NCI-H2171 (cell line): Measurements from ENCODE around the gene MAL.
A peak's percentile ranks its signal among the peaks of the same experiment; 100 is the strongest.
"Not testable (repeated sequence)": the region's sequence is repeated elsewhere in the genome, so short reads cannot be mapped to it uniquely, and the experiment has no call there.

ENCODE experiments used
- DNase-seq: peaks from one replicate; lab custom pipeline; 2025; lab: John Stamatoyannopoulos, UW

Gene MAL

GRCh38 chr2:95063086-95063958 lies 37.8 kb downstream of the MAL start:
- DNase-seq: no peak

- DNase-seq: no peak
Observed at GRCh38 chr2:95068256-95068655, 42.7 kb downstream of the MAL start.

GRCh38 chr2:95069465-95069864 lies 44.0 kb downstream of the MAL start:
- no peak for DNase-seq

- no peak for DNase-seq
Observed at GRCh38 chr2:95071856-95072255, 46.3 kb downstream of the MAL start.

DNA sequence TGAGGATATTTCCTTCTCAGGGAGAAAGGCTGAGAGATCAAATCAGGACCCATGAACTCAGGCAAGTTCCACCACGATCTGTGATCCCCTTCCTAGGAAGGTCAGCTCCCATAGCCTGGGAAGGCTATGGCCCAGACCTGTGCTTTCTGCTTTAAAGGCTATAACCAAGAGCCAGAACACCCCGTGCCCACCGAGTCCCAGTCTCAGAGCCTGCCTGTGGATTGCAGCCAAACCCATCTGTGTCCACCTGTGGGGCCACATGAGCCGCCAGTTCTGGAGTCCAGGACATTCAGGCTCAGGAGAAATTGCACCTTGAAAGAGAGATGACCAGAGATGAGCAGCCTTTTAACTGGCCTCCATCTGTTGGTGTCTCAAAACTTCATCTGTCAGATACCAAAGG lies 46.9 kb downstream of the MAL start:
- no peak for DNase-seq

DNA sequence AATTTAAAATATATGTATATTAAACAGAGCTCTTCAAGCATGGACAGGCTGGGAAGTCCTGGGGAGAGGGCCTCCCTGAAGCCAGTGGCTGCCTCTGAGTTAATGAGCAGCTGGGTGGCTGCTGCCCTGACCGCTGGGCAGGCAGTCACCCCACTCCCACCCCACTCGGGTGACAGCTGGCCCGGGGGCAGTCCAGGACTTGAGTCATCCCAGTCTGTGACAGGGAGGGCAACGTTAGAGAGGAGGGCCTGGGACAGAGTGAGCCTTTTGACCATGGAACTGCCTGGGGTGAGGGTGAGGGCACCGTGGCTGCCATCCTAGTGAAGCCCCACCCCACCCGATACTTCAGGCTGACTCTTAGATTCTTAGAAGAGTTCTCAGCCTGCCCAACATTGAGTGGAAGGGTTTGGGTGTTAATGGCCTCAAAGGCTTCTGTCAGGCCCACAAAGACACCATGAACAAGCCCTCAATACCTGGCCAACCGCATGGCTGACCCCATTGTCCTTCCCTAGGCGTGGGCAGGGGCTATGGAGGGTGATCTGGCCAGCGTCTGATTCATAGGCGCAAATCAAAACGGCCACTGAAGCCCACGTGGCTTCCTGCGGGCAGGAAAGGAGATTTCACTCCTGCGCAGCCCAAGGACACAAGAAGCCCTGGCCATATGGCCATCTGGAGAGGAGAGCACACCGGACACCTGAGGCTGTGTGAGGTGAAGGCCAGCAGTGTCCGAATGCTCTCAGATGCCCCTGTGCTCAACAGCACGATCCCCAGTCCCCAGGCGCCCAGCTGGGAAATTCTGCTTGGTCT lies 48.6 kb downstream of the MAL start:
- no peak for DNase-seq

GRCh38 chr2:95074663-95075439 lies 49.3 kb downstream of the MAL start:
- no peak for DNase-seq

DNA sequence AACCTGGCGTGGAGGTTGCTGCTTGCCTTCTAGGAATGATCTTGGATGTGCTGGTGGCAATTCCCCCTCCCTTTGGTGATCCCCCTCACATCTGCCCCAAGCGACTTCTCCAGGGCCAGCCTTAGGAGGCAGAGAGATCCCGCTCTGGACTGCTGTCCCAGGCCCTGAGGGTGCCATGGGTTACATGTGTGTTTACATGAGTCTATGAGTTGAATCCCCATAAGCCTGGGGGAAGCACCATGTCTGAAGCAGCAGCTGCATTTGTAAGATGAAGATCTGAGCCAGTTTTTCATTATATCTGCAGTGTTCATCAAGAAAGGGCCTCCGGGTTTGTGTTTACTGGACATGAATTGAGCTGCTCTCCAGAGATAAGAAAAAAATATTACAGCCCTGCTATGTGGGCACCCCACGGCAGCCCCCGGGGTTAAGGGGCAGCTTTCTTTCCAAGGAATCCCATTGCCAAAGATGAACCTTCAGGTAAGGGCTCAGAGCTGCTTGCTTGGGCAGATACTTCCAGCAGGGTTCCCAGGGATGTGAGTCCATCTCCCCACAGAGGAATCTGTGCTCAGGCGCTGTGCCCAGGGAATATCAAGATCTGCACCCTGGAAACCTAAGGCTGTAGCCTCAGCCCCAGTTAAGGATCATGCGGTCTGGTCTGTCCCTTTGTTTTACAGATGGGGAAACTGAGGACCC lies 50.1 kb downstream of the MAL start:
- no peak for DNase-seq

GRCh38 chr2:95076705-95077529 lies 51.4 kb downstream of the MAL start:
- DNase-seq: peak; percentile 75

DNA sequence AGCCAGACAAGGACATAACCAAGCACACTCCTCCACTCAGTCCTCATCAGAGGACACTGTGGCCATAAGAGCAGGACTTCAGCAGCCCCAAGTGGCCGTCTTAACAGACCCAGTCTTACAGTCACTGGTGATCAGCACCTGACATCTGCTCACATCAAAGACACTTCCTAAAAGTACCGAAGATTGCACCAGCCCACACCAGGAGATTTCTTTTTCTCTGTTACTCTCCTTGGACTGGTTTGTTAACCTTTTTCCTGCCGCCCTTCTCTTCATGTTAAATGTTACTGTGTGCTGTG lies 52.0 kb downstream of the MAL start:
- DNase-seq: no peak

GRCh38 chr2:95077861-95078603 lies 52.5 kb downstream of the MAL start:
- DNase-seq: peak; percentile 84

DNA sequence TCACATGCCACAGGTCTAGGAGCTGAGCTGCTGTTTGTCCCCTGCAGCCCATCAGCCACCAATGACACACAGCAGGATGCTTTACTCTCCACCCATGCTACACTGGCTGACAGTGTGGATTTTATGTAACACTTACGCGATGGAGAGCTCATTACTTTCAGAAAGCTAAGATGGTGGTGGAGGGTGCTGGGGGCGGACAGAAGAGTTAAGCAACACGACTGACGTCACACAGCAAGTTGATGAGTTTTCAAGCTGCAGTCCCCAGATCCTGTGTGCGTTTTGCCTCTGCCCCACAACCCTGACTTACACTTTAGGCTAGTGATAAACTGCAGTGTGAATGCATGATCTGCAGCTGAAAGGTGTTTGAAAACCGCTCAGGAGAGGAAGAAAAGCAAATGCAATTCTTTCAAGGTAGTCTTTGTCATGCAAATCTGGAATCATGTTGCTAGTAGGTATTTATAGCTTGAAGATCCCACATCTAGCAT lies 53.7 kb downstream of the MAL start:
- no peak for DNase-seq

- no peak for DNase-seq
Observed at GRCh38 chr2:95082477-95082876, 57.0 kb downstream of the MAL start.

- no peak for DNase-seq
Observed at GRCh38 chr2:95086017-95086416, 60.5 kb downstream of the MAL start.

GRCh38 chr2:95087379-95087778 lies 61.9 kb downstream of the MAL start:
- no peak for DNase-seq

DNA sequence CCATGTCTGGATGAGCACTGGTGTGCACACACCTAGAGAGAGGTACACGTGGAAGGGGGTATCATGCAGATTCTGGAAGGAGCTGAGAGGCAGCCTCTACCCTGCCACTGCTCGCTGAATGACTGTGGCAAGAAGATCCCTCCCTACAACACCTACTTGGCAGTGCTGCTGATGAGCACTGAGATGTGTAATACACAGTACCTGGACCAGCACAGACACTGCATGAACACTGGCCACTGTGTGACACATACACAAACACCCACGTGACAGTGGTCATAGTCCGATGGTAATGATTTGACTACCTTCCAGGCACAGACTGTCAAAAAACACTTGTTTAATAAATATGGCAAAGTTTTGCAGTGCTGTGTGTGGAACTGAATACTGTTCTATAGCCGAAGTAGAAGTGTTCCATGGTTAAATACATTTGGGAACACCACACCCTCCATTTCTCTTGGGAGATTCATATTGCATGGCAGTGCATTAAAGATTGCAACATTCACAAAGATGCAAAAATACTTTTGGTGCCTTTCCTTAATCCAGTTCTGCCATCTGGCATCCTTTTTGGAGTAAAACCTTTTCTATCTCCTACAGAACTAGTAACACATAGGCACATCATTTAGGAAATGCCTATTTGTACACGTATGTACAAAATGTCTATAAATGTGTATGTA lies 66.5 kb downstream of the MAL start:
- no peak for DNase-seq

- not testable (repeated sequence) for DNase-seq
Observed at GRCh38 chr2:95098273-95098672, 72.8 kb downstream of the MAL start.

DNA sequence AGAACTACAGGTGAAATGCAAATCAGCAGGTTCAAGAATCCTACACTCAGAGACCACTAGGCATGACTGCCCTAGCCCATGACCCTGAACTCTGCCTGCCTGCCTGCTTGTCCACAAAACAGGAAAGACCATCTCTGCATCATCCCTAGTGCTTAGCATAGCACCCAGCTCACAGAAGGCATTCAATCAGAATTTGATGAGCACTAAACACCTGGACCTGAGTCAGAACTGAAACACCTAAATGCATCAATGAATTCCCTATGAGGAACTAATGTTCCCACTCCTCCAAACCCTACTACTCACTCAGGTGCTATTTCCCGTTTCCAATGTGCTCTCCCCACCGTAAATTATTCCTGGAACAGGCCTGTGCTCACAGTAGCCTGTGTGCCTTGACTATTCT lies 74.4 kb downstream of the MAL start:
- no peak for DNase-seq
